OCI-LY7 (cell line): ENCODE results near the gene SPECC1. TPM values are rescaled to one million over a fixed set of nuclear protein-coding genes. Genes with fewer than 3 reads are reported as not detected.
"Not testable (repeated sequence)": the region's sequence is repeated elsewhere in the genome, so short reads cannot be mapped to it uniquely, and the experiment has no call there.

Source experiments
- BruUV-seq: library from RNA; stranded (reverse); fragments of 400-500 nt; replicated peaks from 2 replicates; lab custom pipeline; 2021; lab: Mats Ljungman, UMichigan
- CTCF ChIA-PET: fragments of 300-600 bp; sonication (Branson Sonifier 250); formaldehyde crosslinking; loops from one replicate; lab custom pipeline; 2022; ENCODE audit warnings: antibody characterized with exemption; ENCODE audit not compliant: unreplicated experiment; lab: Charles Lee
- POLR2A ChIA-PET: fragments of 300-600 bp; sonication (Branson Sonifier 250); formaldehyde crosslinking; loops from one replicate; lab custom pipeline; 2022; ENCODE audit warnings: antibody characterized with exemption; lab: Charles Lee
- DNase-seq: peaks from one replicate; pipeline ENCODE4 v3.0.0-alpha.2; 2015; ENCODE audit warnings: low spot score
- H2AFZ ChIP-seq: fragments of 200-600 bp; sonication (generic), shearing (Covaris generic); 2 replicates; pipeline ENCODE4 v1.6.1; 2014; ENCODE audit warnings: mild to moderate bottlenecking, antibody characterized with exemption, low read length, moderate library complexity
- H3K27ac ChIP-seq: fragments of 200-600 bp; sonication (generic); 2 replicates; pipeline ENCODE4 v1.5.1; 2014; ENCODE audit warnings: mixed run types, low read depth, mild to moderate bottlenecking, moderate library complexity, low read length, inconsistent platforms; ENCODE audit not compliant: poor library complexity, severe bottlenecking
- H3K36me3 ChIP-seq: fragments of 200-600 bp; sonication (generic); 2 replicates; pipeline ENCODE4 v1.6.1; 2014; ENCODE audit warnings: mild to moderate bottlenecking, antibody characterized with exemption, low read length, moderate library complexity, mixed read lengths; ENCODE audit not compliant: insufficient read depth
- H3K4me1 ChIP-seq: fragments of 200-600 bp; sonication (generic); 2 replicates; pipeline ENCODE4 v1.5.1; 2014; ENCODE audit warnings: mild to moderate bottlenecking, low read length; ENCODE audit not compliant: insufficient read depth, poor library complexity, severe bottlenecking
- H3K4me2 ChIP-seq: fragments of 200-600 bp; sonication (generic); 2 replicates; pipeline ENCODE4 v1.6.1; 2014; ENCODE audit warnings: mild to moderate bottlenecking, low read length
- H3K4me3 ChIP-seq: fragments of 200-600 bp; sonication (generic); 2 replicates; pipeline ENCODE4 v1.5.1; 2014; ENCODE audit warnings: mild to moderate bottlenecking, low read depth, low read length; ENCODE audit not compliant: poor library complexity, severe bottlenecking
- H3K79me2 ChIP-seq: fragments of 200-600 bp; sonication (generic); 2 replicates; pipeline ENCODE4 v1.6.1; 2016; ENCODE audit warnings: low read depth, mild to moderate bottlenecking, low read length, moderate library complexity, mixed read lengths; ENCODE audit not compliant: insufficient read depth
- H3K9me2 ChIP-seq: fragments of 200-600 bp; sonication (generic); 2 replicates; pipeline ENCODE4 v1.6.1; 2016; ENCODE audit warnings: mild to moderate bottlenecking, low read length, mixed read lengths; ENCODE audit not compliant: insufficient read depth
- H3K9me3 ChIP-seq: fragments of 200-600 bp; sonication (generic); 2 replicates; pipeline ENCODE4 v1.6.1; 2014; ENCODE audit warnings: mild to moderate bottlenecking, mixed run types, low read length, mixed read lengths
- H4K20me1 ChIP-seq: fragments of 200-600 bp; sonication (generic); 2 replicates; pipeline ENCODE4 v1.6.1; 2014; ENCODE audit warnings: mild to moderate bottlenecking, antibody characterized with exemption, low read length, moderate library complexity, mixed read lengths; ENCODE audit not compliant: insufficient read depth
- EZH2phosphoT487 ChIP-seq: fragments of 200-600 bp; sonication (generic); IDR thresholded peaks from 2 replicates; pipeline ENCODE4 v1.6.1; 2018; ENCODE audit warnings: low read depth, borderline replicate concordance, mild to moderate bottlenecking, mixed run types, antibody characterized with exemption, low read length, moderate library complexity, mixed read lengths
- intact Hi-C: fragments of 100-400 bp; cut with micrococcal nuclease; formaldehyde crosslinking; loops from one replicate; pipeline ENCODE4 v1.10.0; 2022; ENCODE audit not compliant: unreplicated experiment
- total RNA-seq, 2 experiments: library from RNA; depleted of rRNA in 1 of 2; stranded (reverse); fragments of >200 nt in 1 of 2; shearing (Covaris generic) in 1 of 2; gene quantifications; 2 replicates each; pipeline ENCODE4 v1.2.3, GENCODE V29; 2014 to 2022
- TF ChIP-seq, protein P1 (sequence below): fragments of 200-600 bp; sonication (generic); conservative IDR thresholded peaks from 2 replicates; pipeline ENCODE4 v1.5.1; 2014; ENCODE audit warnings: mild to moderate bottlenecking, antibody characterized with exemption, low read length, moderate library complexity, mixed read lengths

The SPECC1 gene
- total RNA-seq, 2 experiments from 2014 or later = 0.47 to 2.8 TPM

DNA sequence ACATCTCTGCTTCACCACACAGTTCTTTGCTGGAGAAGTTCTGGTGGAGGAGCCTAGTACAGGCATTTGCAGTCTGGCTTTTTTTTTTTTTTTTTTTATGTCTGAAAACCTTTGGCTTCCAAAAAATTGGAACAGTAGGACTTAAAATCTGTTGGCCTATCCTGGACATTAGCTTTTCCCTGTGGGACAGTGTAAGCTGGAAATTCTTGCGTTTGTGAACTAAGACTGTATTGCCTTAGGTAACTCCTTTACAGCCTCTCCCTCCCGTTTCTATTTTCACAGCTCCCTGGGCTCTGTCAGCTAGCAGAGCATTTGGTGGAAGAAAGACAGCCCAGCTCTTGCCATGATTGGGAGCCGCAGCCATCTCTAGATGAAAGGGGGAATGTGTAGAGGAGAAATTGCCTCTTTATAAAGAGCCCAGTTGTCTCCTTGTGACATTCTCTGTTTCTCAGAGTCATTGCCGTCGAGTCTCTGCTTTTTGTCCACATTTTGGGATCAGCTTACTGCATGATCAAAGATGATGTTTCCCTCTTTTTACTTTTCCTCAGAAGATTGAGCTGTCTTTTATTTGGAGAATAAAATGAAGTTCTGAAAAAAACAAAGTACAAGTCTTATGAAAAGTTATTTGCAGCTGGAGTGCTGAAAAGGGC, 227.5 kb downstream of the SPECC1 start:
- Histone ChIP-seq H3K4me2 (no peak overlapping the region), H3K36me3 (no peaks in the 10 kb centered on the region), H4K20me1 (no peaks in the 10 kb centered on the region), H3K79me2 (no peaks in the 10 kb centered on the region), H3K9me3 (no peaks in the 10 kb centered on the region), H3K9me2 (no peaks in the 10 kb centered on the region), H3K4me3 (no peak overlapping the region), H3K27ac (no peak overlapping the region), H2AFZ (no peak overlapping the region), H3K4me1 (no peaks in the 10 kb centered on the region)
- intact Hi-C loops = no loop called here
- POLR2A ChIA-PET = no interaction called here
- BruUV-seq = no TSS peak
- CTCF ChIA-PET = no interaction called here
- TF ChIP-seq EZH2phosphoT487 = no peak
- TF ChIP-seq, protein P1, sequence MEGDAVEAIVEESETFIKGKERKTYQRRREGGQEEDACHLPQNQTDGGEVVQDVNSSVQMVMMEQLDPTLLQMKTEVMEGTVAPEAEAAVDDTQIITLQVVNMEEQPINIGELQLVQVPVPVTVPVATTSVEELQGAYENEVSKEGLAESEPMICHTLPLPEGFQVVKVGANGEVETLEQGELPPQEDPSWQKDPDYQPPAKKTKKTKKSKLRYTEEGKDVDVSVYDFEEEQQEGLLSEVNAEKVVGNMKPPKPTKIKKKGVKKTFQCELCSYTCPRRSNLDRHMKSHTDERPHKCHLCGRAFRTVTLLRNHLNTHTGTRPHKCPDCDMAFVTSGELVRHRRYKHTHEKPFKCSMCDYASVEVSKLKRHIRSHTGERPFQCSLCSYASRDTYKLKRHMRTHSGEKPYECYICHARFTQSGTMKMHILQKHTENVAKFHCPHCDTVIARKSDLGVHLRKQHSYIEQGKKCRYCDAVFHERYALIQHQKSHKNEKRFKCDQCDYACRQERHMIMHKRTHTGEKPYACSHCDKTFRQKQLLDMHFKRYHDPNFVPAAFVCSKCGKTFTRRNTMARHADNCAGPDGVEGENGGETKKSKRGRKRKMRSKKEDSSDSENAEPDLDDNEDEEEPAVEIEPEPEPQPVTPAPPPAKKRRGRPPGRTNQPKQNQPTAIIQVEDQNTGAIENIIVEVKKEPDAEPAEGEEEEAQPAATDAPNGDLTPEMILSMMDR = no peak
- DNase-seq = no peak

DNA sequence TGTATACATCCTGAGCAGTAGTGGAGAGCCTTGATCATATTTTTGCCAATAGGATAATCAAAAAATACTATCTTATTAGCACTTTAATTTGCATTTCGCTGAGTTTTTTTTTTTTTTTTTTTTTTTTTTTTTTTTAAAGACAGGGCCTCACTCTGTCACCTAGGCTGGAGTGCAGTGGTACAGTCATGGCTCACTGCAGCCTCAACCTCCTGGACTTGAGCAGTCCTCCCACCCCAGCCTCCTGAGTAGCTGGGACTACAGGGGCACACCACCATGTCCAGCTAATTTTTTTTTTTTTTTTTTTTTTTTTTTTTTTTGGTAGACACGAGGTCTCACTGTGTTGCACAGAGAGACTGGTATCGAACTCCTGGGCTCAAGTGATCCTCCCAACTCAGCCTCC, 230.6 kb downstream of the SPECC1 start:
- H3K9me2 ChIP-seq, H3K4me3 ChIP-seq, H3K4me2 ChIP-seq, CTCF ChIA-PET, H3K27ac ChIP-seq, H2AFZ ChIP-seq, BruUV-seq, DNase-seq, H3K9me3 ChIP-seq, H3K79me2 ChIP-seq, intact Hi-C loops, H3K4me1 ChIP-seq, H3K36me3 ChIP-seq, H4K20me1 ChIP-seq: not testable (repeated sequence)
- POLR2A ChIA-PET = interaction anchor here (0.6 kb wide), 2 partner anchors 22 to 35 kb away, joined by 4 to 7 read pairs; no protein-coding TSS in a partner anchor

DNA sequence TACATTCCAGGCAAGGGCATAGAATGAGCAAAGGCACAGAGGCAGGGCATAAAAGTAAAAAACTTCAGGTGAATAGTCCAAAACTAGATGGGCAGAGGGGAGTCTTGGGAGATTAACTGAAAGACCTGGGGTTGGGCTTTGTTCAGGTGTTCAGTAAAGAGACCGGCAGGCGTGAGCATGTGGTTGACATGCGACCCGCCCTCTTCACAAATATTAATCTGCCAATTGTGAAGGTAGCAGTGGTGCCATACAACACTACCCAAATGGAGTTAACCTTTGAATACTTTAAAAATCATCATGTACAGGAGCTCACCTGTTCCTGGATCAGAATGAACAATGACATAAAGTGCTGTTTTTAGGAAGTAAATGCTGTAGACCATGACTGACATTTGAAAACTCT, 232.7 kb downstream of the SPECC1 start:
- CTCF ChIA-PET = no interaction called here
- no peaks in the 10 kb centered on the region for H3K79me2 ChIP-seq
- no peaks in the 10 kb centered on the region for H3K9me2 ChIP-seq
- no peaks in the 10 kb centered on the region for H3K36me3 ChIP-seq
- no peaks in the 10 kb centered on the region for H3K9me3 ChIP-seq
- H3K27ac ChIP-seq = no peak overlapping the region
- POLR2A ChIA-PET = no interaction called here
- BruUV-seq = no TSS peak
- no peaks in the 10 kb centered on the region for H4K20me1 ChIP-seq
- intact Hi-C loops = no loop called here
- no peak overlapping the region for H3K4me3 ChIP-seq
- DNase-seq = no peak
- TF ChIP-seq, protein P1 = no peak
- no peak for TF ChIP-seq EZH2phosphoT487
- H3K4me2 ChIP-seq = no peak overlapping the region
- no peaks in the 10 kb centered on the region for H3K4me1 ChIP-seq
- no peak overlapping the region for H2AFZ ChIP-seq
